GM21360 (cell line): ENCODE measurements around the gene CHMP2A.
"Not testable (repeated sequence)": the region's sequence is repeated elsewhere in the genome, so short reads cannot be mapped to it uniquely, and the experiment has no call there.

Experiments
- ATAC-seq: cut with Tn5 transposase; IDR thresholded peaks from one replicate; pipeline ENCODE4 v1.9.1; 2021; ENCODE audit warnings: mild to moderate bottlenecking, moderate library complexity; ENCODE audit not compliant: unreplicated experiment

The CHMP2A gene

DNA sequence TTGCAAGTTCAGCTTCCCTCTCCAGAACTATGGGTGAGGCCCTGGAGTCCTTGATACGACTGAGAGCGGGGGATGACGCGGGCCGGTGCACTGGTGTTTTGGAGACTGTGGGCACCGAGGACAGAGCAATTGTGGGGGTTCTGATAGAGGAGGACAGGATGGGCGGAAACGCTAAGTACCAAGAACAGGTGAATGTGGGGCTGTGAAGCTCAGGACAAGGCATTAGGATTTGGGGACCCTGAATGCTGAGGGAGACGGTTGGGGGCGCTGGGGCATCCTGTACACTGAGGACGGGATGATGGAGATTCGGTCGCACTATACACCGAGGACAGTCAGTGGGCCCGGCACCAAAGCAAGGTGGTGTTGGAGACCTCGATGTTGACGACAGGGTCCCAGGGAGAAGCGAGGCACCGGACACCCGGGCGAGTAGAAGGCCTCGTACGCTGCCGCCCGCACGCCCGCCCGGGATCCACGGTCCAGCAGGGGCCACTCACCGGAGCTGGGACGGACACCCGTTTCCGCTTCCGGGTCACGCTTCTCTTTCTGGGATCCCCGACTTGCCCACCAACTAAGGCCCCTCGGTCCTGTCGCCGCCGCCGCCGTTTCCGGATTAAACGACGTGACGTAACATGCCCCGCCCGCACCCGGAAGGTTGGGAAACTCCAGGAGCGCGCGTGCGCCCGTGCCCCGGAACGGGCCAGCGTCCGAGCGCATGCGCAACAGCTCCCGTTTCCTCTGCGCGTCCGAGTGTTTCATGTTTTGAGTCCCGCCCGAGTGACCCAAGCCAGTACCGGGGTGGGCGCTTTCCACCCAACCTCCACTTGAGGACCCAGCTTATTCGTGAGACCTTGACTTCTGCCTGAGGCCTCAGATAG is at the start of gene CHMP2A:
CHMP2A (minus strand) TSS at position 612 of the 875 bp plus-strand sequence. CDS start 893 bp downstream, outside the sequence.
- ATAC-seq: peak; percentile 28

DNA sequence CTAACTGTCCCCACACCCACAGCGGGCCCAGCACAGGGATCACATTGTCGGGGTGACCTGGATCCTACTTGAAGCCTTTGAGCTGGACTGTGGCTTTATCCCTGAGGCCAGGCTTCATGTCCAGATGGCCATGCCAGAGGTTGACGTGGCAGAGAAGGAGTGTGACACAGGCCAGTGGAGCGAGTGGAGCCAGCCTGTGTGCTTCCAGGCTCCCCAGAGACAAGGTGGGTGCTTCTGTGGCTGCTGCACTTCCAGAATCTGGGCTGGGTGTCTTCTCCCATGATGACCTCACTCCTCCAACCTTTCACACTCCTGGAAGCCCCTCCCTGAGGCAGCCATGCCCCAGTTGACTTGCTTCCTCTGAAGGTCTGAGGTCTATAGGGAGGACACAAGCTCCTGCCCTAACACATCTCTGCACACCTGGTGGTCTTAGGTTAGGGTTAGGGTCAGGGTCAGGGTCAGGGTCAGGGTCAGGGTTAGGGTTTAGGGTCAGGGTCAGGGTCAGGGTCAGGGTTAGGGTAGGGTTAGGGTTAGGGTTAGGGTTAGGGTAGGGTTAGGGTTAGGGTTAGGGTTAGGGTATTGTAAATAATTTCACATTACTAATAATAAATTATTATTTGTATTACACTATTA is 31.3 kb upstream of the CHMP2A start:
- ATAC-seq: no peak

DNA sequence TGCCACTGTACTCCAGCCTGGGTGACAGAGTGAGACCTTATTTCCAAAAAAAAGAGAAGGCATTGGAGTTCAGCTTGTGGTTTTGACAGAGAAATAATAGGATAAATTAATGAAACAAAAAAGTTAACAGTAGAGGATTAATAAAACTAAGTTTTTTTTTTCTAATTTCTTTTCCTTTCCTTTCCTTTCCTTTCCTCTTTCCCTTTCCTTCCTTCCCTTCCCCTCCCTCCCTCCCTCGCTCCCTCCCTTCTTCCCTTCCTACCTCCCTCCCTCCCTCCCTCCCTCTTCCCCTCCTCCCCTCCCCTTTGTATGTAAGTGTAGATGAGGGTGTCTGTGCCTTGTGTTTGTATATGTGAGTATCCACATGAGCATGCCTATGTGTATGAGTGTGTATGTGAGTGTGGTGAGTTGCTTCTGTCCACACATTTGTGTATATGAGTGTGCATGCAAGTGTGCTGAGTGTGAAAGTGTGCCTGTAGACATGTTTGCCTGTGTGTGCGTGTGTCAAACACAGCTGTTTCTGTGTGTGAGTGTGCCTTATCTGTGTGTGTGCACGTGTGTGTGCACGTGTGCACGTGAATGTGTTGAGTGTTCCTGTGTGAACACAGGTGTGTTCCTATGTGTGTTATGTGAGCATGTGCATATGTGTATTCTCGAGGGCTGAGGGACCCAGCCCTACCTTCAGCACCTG is 30.7 kb upstream of the CHMP2A start:
- no peak for ATAC-seq

DNA sequence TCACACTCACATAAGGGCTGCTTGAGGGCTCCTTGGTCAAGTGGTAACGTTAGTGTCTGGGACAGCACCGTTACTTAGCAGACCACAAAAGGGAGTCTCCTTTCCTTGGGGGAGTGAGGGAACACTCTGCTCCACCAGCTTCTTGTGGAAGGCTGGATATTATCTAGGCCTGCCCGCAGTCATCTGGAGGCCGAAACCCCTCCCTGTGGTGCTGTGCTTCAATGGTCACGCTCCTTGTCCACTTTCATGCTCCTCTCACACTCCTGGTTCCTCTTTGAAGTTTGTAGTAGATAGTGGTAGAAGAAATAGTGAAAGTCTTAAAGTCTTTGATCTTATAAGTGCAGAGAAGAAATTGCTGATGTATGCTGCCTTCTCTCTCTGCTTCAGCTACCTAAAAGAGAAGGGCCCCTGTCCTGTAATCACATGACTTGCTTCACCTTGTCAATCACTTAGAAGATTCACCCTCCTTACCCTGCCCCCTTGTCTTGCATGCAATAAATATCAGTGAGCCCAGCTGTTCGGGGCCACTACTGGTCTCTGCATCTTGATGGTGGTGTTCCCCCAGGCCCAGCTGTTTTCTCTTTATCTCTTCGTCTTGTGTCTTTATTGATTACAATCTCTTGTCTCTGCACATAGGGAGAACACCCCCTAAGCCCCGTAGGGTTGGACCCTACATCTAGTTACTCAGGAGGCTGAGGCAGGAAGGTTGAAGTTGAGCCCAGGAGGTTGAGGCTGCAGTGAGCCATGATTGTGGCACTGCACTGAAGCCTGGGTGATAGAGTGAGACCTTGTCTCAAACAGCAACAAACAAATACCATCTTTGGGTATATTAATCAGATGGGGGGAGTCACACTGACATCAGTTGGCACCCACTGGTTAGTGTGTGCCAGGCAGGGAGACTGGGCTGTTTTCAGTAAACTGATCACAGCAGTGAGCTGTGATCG is 29.9 kb upstream of the CHMP2A start:
- no peak for ATAC-seq

DNA sequence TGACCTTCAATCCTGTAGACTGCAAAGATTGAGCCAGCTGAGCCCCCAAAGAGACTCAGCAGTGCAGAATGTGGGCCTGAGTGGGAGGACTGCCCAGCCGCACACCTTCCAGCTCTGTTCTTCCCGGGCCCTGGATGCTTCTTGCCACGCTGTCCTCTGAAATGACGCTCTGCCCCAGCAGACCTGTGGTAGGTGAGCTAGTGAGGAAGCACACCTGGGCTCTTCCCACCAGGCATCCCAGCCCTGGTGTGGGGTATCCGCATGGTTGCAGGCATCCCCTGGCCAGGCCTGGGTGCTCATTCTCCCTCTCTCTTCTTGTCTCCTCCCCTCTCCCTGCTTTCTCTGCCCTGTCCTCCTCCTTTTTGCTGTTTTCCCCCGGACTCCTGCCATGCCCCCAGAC is 28.1 kb upstream of the CHMP2A start:
- no peak for ATAC-seq

DNA sequence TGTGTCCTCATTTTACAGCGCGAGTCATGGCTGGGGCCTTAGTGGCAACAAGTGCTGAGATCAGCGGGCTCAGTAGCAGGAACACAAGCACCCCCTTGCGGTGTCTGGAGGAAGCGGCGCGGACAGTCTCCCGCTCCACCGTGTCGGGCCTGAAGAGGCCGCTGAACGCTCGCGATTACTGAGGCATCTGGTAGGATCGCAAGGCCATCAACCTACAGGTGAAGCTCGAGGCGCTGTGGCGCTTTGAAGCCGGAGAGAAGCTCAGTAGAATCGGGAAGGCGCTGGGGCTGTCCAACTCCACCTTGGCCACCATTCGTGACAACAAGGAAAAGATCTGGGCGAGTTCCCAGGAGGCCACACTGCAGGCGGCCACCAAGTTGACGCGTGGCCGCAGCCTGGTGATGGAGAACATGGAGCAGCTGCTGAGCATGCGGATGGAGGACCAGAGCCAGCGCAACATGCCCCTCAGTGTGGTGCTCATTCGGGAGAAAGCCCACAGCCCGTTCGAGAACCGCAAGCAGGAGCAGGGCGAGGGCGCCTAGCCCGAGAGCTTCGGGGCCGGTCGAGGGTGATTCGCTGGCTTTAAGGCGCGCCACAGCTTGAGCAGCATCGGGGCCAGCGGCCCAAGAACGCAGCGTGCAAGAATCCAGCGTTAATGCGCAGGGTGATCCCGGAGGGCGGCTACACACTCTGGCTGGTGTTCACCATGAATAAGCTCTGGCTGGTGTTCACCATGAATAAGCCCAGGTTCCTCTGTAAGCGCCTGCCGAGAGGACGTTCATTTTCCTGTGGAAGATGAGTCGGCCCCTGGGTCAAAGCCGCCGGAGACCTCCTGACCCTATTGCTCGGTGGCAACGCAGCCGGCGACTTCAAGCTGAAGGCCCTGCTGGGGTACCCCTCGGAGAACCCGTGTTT is 26.6 kb upstream of the CHMP2A start:
- ATAC-seq: peak; percentile 65

DNA sequence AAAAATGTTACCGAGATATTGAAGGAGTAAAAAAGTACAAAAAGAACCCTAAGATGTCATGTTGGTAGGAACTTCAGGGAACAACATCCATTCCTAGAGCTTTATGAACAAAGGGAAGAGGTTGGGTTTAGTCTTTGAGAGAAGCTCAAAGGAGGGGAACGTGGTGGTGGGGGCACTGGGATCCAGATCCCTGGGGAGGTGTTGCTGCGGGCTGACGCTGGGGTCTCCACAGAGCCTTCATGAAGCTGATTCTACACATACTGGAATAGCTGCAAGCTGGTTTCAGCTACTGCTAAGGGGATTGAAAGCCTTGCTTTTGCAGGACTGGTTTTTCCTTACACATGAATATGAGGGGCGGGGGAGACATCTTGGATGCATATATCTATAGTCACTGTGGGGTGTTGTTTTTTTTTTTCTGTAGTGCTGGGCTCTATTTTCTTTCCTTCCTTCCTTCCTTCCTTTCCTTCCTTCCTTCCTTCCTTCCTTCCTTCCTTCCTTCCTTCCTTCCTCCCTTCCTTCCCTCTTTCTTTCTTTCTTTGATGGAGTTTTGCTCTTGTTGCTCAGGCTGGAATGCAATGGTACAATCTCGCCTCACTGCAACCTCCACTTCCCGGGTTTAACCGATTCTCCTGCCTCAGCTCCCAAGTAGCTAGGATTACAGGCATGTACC is 24.7 kb upstream of the CHMP2A start:
- no peak for ATAC-seq

DNA sequence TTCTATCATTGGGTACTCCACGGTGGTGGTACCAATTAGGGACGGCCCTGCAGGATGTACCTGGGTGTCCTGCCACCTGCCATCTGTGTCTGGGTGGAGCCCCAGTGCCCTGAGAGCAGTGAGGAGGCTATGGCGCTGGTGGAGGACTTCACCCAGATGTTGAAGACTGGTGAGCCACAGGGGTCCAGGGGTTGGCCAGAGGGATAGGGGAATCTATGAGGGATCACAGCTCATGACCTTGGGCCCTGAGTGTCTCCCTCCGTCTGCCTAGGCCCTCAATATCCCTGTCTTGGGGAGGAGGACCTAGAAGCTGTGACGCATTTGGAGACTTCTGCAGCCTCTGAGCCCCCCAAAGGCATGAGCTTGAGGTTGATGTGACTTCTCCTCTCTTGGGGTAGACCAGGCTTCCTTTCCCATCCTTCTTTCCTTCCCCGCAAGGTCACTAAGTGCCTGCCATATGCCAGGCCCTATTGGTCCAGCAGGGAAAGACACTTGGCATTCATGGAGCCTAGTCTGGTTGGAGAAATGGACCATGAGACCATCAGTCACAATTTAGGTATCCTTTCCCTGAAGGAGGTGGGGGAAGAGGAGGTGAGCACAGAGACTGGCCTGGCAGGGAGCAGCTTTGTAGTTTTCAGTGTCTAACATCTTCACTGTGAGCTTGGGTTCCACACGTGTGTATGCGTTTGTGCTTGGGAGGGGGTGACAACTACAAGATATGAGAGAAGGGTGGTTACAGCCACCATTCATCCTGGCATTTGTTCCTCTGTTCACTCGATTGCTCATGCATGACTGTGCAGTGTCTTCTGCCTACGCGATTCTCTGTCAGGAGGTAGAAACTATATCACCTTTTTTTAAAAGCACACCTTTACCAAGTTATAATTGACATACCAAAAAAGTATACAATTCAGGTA is 23.4 kb upstream of the CHMP2A start:
- ATAC-seq: no peak

DNA sequence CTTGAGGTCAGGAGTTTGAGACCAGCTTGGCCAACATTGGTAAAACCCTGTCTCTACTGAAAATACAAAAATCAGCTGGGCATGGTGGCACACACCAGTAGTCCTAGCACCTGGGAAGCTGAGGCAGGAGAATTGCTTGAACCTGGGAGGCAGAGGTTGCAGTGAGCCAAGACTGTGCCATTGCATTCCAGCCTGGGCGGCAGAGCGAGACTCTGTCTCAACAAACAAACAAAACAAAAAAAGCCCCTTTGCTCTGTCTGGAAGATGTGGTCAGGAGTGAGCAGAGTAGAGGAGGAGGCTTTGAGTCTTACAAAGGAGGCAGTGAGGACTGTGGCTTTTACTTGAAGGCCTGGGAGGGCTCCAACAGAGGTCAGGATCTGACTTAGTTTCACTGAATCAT is 22.7 kb upstream of the CHMP2A start:
- not testable (repeated sequence) for ATAC-seq

DNA sequence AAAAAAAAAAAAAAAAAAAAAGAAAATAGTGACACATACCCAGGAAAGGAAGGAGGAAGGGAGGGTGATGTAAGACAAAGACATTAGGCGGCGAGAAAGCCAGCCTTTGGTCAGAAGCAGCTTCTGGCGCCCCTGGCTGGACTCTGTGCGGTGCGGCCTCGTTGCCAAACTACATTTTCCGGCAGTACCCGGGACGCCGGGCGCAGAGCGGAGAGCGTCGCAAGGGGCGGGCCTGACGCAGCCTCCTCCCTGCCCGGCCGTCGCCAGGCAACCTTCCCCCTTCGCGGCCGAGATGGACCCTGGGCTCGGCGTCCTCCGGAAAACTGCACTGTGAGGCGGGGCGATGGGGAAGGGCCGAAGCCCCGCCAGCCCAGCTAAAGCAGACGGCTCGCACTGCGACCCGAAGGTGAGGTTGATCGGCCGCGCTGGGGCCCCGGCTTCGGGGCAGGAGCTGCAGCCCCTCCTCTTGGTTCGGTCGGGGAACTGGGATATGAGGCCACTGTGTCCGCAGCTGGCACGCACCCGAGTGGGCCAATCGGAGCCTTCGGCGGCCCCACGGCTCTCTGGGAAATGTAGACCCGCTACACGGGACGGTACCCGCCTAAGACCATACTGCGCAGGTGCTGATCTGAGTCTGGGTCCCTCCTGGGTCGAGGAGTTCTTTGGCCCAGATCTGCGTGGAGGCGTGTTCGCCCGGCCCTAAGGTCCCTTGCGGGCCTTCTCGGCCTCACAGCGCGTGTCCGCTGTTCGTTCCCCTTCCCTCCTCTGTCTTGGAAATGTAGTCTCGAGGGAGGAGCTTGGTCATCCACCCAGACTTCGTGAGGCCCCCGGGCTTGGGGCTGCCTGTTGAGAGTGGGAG is 20.5 kb upstream of the CHMP2A start:
- ATAC-seq: peak; percentile 32

DNA sequence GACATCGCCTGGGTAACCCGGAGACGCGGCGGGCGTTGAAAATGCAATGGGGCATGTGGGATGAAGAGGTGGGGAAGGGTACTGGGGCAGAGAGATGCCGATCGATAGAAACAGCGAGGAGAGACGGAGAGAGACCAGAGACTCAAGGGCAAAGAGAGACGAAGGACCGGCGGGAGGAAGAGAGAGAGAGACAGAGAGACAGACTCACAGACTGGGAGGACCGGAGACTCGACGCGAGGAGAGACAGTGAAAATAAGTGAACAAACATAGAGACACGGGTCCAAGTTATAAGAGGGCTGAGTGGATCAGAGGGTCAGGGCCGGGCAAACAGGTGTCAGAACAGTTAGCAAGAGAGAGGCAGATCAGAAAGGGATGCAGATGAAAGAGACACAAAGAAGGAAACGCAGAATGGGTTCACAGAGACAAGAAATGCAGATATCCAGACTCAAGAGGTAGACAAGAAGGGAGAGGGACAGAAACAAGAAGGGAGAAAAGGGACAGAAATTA is 18.8 kb upstream of the CHMP2A start:
- ATAC-seq: no peak

DNA sequence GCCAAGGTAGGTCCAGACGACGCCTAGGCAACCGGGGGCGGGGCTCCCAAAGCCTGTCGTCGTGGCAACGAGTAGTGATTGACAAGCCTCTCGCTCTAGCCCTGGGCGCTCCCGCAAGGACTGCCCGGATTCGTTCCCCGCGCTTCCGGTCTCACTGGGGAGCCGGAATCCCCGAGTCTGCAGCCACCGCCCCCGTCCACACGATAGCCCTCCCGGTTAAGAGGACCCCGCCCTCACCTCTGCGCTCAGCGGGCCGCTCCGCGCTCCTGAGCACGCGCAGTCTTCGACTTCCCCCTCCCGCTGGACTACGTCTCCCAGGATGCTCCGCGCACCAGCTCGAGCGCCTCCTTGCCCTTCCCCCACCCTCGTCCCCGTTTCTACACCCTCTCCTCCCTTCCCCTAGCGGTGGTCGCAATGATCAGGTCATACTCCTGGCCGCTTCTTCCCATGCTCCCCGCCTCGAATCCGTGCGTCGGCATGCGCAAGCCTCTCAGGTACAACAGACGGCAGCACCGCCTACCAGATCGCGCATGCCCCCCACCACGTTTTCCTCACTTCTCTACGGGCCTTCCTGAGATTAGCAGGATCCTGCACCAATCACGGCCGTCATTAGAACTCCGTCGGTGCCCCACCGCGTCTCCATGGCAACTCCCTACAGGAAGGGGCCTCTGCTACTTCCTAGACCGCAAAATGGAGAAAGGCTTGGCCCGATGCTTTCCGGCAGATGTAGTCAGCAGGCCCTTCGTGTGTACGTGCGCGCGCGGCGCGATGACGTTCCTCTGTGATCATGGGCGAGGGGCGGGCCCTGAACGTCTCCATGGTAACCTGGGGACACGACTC is 18.1 kb upstream of the CHMP2A start, which contains the start of gene MZF1:
MZF1 (minus strand) TSS at position 518 of the 840 bp plus-strand sequence. CDS start 1,946 bp downstream, outside the sequence.
- peak; percentile 50 for ATAC-seq

DNA sequence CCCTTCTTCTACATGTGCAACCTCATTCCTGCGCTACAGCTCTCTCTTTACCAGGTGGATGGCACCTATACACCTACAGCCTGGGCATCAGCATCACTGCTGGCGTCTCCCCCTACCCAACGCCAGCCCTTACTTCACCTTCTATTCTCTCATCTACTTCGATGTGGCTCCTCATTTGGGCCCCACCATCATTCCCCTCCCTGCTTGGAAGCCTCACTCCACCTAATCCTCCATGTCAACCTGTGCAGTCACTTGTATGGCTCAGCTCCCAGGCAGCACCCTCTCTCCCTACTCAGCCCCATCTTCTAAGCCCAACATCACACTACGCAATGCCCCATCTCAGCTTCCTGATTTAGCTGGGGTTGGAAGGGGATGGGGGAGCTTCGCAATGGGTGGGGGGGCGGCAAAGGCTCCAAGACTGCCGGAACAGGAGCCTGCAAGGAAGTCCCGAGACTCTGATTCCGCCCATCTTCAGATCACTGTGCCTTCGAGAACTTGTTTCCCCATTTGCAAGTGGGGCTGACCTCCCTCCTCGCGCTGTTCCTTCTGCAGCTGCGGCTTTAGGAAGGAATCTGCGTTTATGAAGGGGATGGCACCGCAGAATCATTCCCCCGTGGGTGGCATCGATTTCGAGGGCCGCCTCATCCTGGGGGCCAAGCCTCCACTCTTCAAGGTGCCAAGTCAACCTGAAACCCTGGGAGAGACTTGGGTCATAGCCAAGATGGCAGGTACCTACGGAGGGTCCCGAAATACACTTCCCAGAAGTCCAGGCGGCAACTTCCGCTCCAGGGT is 17.3 kb upstream of the CHMP2A start:
- ATAC-seq: no peak

DNA sequence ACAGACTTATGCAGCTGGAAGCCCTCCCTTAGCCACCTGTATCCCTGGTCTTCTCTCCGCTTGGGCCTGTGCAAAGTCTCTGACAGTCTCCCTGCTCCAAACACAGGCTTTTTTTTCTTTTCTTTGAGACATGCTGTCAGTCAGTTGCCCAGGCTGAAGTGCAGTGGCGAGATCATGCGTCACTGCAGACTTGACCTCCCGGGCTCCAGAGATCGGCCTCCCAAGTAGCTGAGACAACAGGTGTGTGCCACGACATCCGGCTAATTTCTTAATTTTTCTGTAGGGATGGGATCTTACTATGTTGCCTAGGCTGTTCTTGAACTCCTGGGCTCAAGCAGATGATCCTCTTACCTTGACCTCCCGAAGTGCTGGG is 16.7 kb upstream of the CHMP2A start:
- no peak for ATAC-seq
